NCI-H146 treated with DMSO at 0.1 percent for 48 hours (cell line): ENCODE results near the gene ARMC2.
"Not testable (repeated sequence)": the region's sequence is repeated elsewhere in the genome, so short reads cannot be mapped to it uniquely, and the experiment has no call there.

Experiments
- DNase-seq: peaks from one replicate; lab custom pipeline; 2025; ENCODE audit not compliant: unreplicated experiment; lab: John Stamatoyannopoulos, UW

Gene ARMC2

GRCh38 chr6:108848116-108848868, at the start of gene ARMC2:
TSS of gene ARMC2 (plus strand) at chr6:108848422. CDS start at chr6:108854268, 5,846 bp downstream.
- DNase-seq: peak; percentile 89

GRCh38 chr6:108798670-108799353, 49.4 kb upstream of the ARMC2 start:
- DNase-seq: no peak

GRCh38 chr6:108799354-108799717, 48.9 kb upstream of the ARMC2 start:
- DNase-seq: no peak

- no peak for DNase-seq
These were observed 48.4 kb upstream of the ARMC2 start for GRCh38 chr6:108799791-108800190.

GRCh38 chr6:108800427-108800864, 47.8 kb upstream of the ARMC2 start:
- no peak for DNase-seq

GRCh38 chr6:108801366-108801765, 46.9 kb upstream of the ARMC2 start:
- no peak for DNase-seq

GRCh38 chr6:108803982-108804490, 44.2 kb upstream of the ARMC2 start:
- no peak for DNase-seq

GRCh38 chr6:108804956-108805355, 43.3 kb upstream of the ARMC2 start:
- no peak for DNase-seq

GRCh38 chr6:108805611-108806167, 42.5 kb upstream of the ARMC2 start:
- DNase-seq: no peak

- DNase-seq: no peak
These were observed 42.1 kb upstream of the ARMC2 start for GRCh38 chr6:108806171-108806570.

GRCh38 chr6:108806665-108807064, 41.6 kb upstream of the ARMC2 start:
- no peak for DNase-seq

GRCh38 chr6:108807928-108808327, 40.3 kb upstream of the ARMC2 start:
- no peak for DNase-seq

GRCh38 chr6:108809211-108809610, 39.0 kb upstream of the ARMC2 start:
- DNase-seq: no peak

GRCh38 chr6:108810057-108810643, 38.1 kb upstream of the ARMC2 start:
- DNase-seq: no peak

GRCh38 chr6:108811490-108811889, 36.7 kb upstream of the ARMC2 start:
- no peak for DNase-seq

GRCh38 chr6:108813218-108813617, 35.0 kb upstream of the ARMC2 start:
- DNase-seq: not testable (repeated sequence)

GRCh38 chr6:108817276-108817675, 30.9 kb upstream of the ARMC2 start:
- DNase-seq: not testable (repeated sequence)

- no peak for DNase-seq
These were observed 28.2 kb upstream of the ARMC2 start for GRCh38 chr6:108820006-108820405.

GRCh38 chr6:108822401-108822800, 25.8 kb upstream of the ARMC2 start:
- DNase-seq: no peak

- no peak for DNase-seq
These were observed 22.9 kb upstream of the ARMC2 start for GRCh38 chr6:108825326-108825725.

- no peak for DNase-seq
These were observed 17.1 kb upstream of the ARMC2 start for GRCh38 chr6:108831104-108831503.

- no peak for DNase-seq
These were observed 15.5 kb upstream of the ARMC2 start for GRCh38 chr6:108832738-108833137.
